Measurements from ENCODE around the gene IL15RA. TPM values are rescaled to one million over a fixed set of nuclear protein-coding genes. Genes with fewer than 3 reads are reported as not detected.

IL15RA gene
- total and polyA plus RNA-seq, 2 of the 8 experiments (the other 6 are each of a cell fraction or from before 2014, with no cell fraction given): 1.3 to 1.4 TPM

GRCh38 chr10:5929442-5929841 is 47.9 kb downstream of the IL15RA start:
- Histone ChIP-seq H3K14ac (ENCODE audit: insufficient read length) (no peak overlapping the region), H3K18ac (ENCODE audit: extremely low read depth, low read length) (no peak overlapping the region), H3K4ac (replicated peaks; ENCODE audit: insufficient read length, low read depth, low read length) (no peak overlapping the region), H3K9ac (replicated peaks in 1 of 4; ENCODE audit: extremely low read depth in 1 of 4, low read depth in 3 of 4, low read length in 3 of 4) (no peak overlapping the region), H3K23me2 (ENCODE audit: low read depth, low read length) (no peaks in the 10 kb centered on the region), H3K4me2 (ENCODE audit: insufficient read depth in 1 of 2, low read depth in 2 of 2, low read length in 2 of 2) (no peak overlapping the region), H2BK12ac (ENCODE audit: low read depth, low read length) (no peak overlapping the region), H2BK5ac (ENCODE audit: low read depth, low read length) (no peak overlapping the region), H3K9me3 (ENCODE audit: insufficient read depth in 2 of 2, low read depth in 1 of 2, low read length in 1 of 2) (no peaks in the 10 kb centered on the region), H3K27ac (ENCODE audit: low read depth, low read length) (no peak overlapping the region), H3K23ac (ENCODE audit: insufficient read length) (no peak overlapping the region), H4K91ac (replicated peaks; ENCODE audit: insufficient read length, low read length) (no peak overlapping the region), H3K79me1 (ENCODE audit: low read depth, low read length) (no peaks in the 10 kb centered on the region), H2BK15ac (ENCODE audit: low read length) (no peak overlapping the region), H3K56ac (replicated peaks; ENCODE audit: insufficient read length, low read depth, low read length) (no peak overlapping the region), H2BK120ac (replicated peaks; ENCODE audit: low read depth, low read length) (no peak overlapping the region), H2BK20ac (ENCODE audit: low read length) (no peak overlapping the region), H2AK5ac (ENCODE audit: low read depth, low read length) (no peak overlapping the region), H4K5ac (ENCODE audit: insufficient read length, low read depth, low read length) (no peak overlapping the region), H3K79me2 (ENCODE audit: control insufficient read depth in 1 of 2, insufficient read depth in 2 of 2, low read length in 2 of 2) (no peaks in the 10 kb centered on the region), H3K27me3 (replicated peaks in 1 of 4; ENCODE audit: control insufficient read depth in 3 of 4, extremely low read depth in 1 of 4, insufficient read depth in 3 of 4, low read length in 3 of 4) (no peaks in the 10 kb centered on the region), H4K20me1 (replicated peaks in 1 of 2; ENCODE audit: control insufficient read depth in 1 of 2, insufficient read depth in 2 of 2, low read length in 2 of 2) (peaks cover 0 to 2% of the 10 kb centered on the region in 2 experiments), H3K4me3 (ENCODE audit: extremely low read depth in 1 of 4, insufficient read depth in 2 of 4, low read depth in 3 of 4, low read length in 4 of 4) (no peak overlapping the region), H4K8ac (ENCODE audit: extremely low read depth, insufficient read depth, low read length) (no peak overlapping the region), H3K36me3 (ENCODE audit: control insufficient read depth in 2 of 4, insufficient read depth in 4 of 4, low read length in 3 of 4) (peaks cover 25 to 60% (median 47%) of the 10 kb centered on the region in 4 experiments), H2AFZ (ENCODE audit: low read length) (no peak overlapping the region), H3K4me1 (replicated peaks in 1 of 4; ENCODE audit: control insufficient read depth in 3 of 4, insufficient read depth in 4 of 4, low read length in 3 of 4) (no peaks in the 10 kb centered on the region)
- TF ChIP-seq MAFK (IDR thresholded peaks at IDR 0.05; ENCODE audit: low read depth, low read length): no peak
- no peak for TF ChIP-seq TAF1 (IDR thresholded peaks at IDR 0.05; ENCODE audit: low read depth, low read length)
- TF ChIP-seq POLR2A (IDR thresholded peaks at IDR 0.05; ENCODE audit: control extremely low read depth in 1 of 2, low read depth in 2 of 2, low read length in 2 of 2): no peak
- TF ChIP-seq BACH1 (IDR thresholded peaks at IDR 0.05; ENCODE audit: low read length): no peak
- no peak for TF ChIP-seq RBBP5 (IDR thresholded peaks at IDR 0.05; ENCODE audit: borderline replicate concordance, low read depth, low read length)
- DNase-seq (ENCODE audit: low read depth in 1 of 2, low spot score in 2 of 2): no peak
- CTCF ChIA-PET (ENCODE audit: partially characterized antibody): interaction anchor here (0.6 kb wide), 2 partner anchors 17 to 74 kb away, joined by 3 read pairs; no protein-coding TSS in a partner anchor
- no peak for FAIRE-seq
- POLR2A ChIA-PET (ENCODE audit: partially characterized antibody): no interaction called here
- 88% methylated on average over 8 of the region's 8 CpGs; no CpG with 5 or more reads in 1 of the 2 experiments for WGBS, 2 experiments (ENCODE audit: extremely low coverage in 1 of 2, insufficient coverage in 1 of 2, insufficient read length in 1 of 2, insufficient replicate concordance in 2 of 2, low coverage in 1 of 2, low lambda C conversion rate in 2 of 2, missing lambda C conversion rate in 1 of 2)
